Cardiac muscle cell (in vitro differentiated cells and primary cell): ENCODE measurements around the gene OR2J3. TPM values are rescaled to one million over a fixed set of nuclear protein-coding genes. Genes with fewer than 3 reads are reported as not detected.

ENCODE experiments used
- DNase-seq, 2 donors: peaks; one replicate each; pipeline versions ENCODE4 v3.0.0 to v3.0.0-alpha.2; 2010 to 2017; ENCODE audit warnings: low read depth in 1 of 2, low spot score in 1 of 2
- H3K27ac ChIP-seq: fragments of 200-600 bp; sonication (generic); 2 replicates; pipeline ENCODE4 v1.5.1; 2016
- H3K27me3 ChIP-seq: fragments of 200-600 bp; sonication (generic); 2 replicates; pipeline ENCODE4 v1.6.0; 2016; ENCODE audit warnings: control low read depth
- H3K36me3 ChIP-seq: fragments of 200-600 bp; sonication (generic); 2 replicates; pipeline ENCODE4 v1.5.1; 2016; ENCODE audit warnings: control low read depth
- H3K4me1 ChIP-seq: fragments of 200-600 bp; sonication (generic); 2 replicates; pipeline ENCODE4 v1.8.1; 2017; ENCODE audit warnings: low read depth, mild to moderate bottlenecking, mixed run types
- H3K4me3 ChIP-seq: fragments of 200-600 bp; sonication (generic); 2 replicates; pipeline ENCODE4 v1.5.1; 2016; ENCODE audit warnings: mild to moderate bottlenecking
- H3K9me3 ChIP-seq: fragments of 200-600 bp; sonication (generic); 2 replicates; pipeline ENCODE4 v1.5.1; 2017; ENCODE audit warnings: low read depth, mild to moderate bottlenecking, control low read depth
- polyA plus RNA-seq: library from polyadenylated mRNA; unstranded; fragments of >200 nt; fragmentation: Nextera tagmentation; extraction: Ambion mirVana; gene quantifications from 2 replicates; pipeline ENCODE4 v1.2.1, GENCODE V29; 2016
- total RNA-seq: library from RNA; depleted of rRNA; stranded (reverse); fragments of >200 nt; gene quantifications from 2 replicates; pipeline ENCODE4 v1.2.3, GENCODE V29; 2016
- TF ChIP-seq, protein P1 (sequence below): IDR thresholded peaks from 2 replicates; pipeline ENCODE4 v1.5.1; 2012; ENCODE audit warnings: low read depth, mild to moderate bottlenecking, low read length

Gene OR2J3
- not detected in 2 replicates for total RNA-seq
- polyA plus RNA-seq, result not detected in 2 replicates

DNA sequence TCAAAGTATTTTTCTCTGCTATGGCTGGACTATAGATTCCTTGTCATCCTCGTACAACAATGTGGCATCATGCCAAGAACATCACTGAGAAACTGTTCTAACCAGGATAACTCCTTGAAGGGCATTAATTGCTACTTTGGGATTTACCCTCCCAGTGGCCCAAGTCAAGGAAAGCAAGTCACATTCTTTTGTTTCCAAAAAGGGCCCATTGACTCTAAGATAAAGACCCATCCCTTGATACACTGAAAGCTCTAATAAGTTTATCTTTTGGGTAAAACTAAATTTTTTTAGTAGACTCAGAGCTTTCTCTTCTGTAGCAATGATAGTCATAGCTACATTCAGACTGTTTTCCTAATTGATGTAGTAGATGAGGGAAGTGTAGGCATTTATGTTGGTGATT is at the start of gene OR2J3:
OR2J3 (plus strand) TSS at position 301 of the 400 bp plus-strand sequence. CDS start 3,833 bp downstream, outside the sequence.
- Histone ChIP-seq H3K27me3 (no peaks in the 10 kb centered on the region), H3K4me1 (no peaks in the 10 kb centered on the region), H3K27ac (no peak within 1 kb of the TSS), H3K36me3 (no peaks in the 10 kb centered on the region), H3K4me3 (no peak within 1 kb of the TSS), H3K9me3 (no peaks in the 10 kb centered on the region)
- DNase-seq, result no peak
- TF ChIP-seq, protein P1, sequence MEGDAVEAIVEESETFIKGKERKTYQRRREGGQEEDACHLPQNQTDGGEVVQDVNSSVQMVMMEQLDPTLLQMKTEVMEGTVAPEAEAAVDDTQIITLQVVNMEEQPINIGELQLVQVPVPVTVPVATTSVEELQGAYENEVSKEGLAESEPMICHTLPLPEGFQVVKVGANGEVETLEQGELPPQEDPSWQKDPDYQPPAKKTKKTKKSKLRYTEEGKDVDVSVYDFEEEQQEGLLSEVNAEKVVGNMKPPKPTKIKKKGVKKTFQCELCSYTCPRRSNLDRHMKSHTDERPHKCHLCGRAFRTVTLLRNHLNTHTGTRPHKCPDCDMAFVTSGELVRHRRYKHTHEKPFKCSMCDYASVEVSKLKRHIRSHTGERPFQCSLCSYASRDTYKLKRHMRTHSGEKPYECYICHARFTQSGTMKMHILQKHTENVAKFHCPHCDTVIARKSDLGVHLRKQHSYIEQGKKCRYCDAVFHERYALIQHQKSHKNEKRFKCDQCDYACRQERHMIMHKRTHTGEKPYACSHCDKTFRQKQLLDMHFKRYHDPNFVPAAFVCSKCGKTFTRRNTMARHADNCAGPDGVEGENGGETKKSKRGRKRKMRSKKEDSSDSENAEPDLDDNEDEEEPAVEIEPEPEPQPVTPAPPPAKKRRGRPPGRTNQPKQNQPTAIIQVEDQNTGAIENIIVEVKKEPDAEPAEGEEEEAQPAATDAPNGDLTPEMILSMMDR, result no peak

DNA sequence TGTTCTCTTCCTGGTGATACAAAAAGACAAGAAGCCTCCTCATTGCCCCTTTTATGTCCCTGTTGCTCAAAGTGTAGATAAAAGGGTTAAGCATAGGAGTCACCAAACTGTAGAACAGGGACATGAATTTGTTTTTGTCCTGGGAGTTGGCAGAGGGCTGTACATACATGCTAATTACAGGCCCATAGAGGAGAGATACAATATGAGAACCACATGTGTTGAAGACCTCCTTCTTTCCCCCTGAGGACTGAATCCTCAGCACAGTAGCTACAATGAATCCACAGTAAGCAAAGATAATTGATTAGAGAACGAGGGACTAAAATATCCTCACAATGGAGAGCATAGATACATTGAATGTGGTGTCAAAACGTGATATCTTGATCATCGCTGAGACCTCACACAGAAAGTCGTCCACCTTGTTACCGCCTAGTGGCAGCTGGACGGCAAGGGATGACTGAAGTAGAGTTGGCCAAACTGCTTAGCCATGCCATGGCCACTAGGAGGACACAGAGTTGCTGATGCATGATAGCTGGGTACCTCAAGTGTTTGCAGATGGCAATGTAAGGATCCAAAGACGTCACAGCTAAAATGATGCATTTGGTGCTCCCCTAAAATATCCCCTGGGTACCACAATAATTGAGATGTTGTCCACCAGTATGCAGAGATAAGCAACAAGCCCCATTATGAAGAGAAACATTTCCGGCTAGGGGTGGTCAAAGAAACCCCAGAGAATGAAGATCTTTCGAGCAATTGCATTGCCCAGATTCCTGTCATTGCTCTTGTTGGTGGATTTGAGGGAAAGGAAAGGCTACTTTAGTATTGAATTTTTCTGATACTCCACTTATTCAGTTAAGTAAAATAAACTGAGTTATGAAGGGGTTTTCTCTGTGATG is 35.8 kb upstream of the OR2J3 start:
- no peaks in the 10 kb centered on the region for H3K36me3 ChIP-seq
- H3K4me1 ChIP-seq, result no peaks in the 10 kb centered on the region
- H3K9me3 ChIP-seq, result no peaks in the 10 kb centered on the region
- peak; percentile 9 to 53 for DNase-seq
- no peak overlapping the region for H3K27ac ChIP-seq
- H3K27me3 ChIP-seq, result peaks cover 22% of the 10 kb centered on the region
- TF ChIP-seq, protein P1, result peak; percentile 43
- H3K4me3 ChIP-seq, result no peak overlapping the region

GRCh38 chr6:29079203-29079602 is 28.7 kb upstream of the OR2J3 start:
- H3K36me3 ChIP-seq, result no peaks in the 10 kb centered on the region
- no peaks in the 10 kb centered on the region for H3K9me3 ChIP-seq
- no peak overlapping the region for H3K27ac ChIP-seq
- H3K27me3 ChIP-seq, result peaks cover 19% of the 10 kb centered on the region
- no peak overlapping the region for H3K4me3 ChIP-seq
- no peaks in the 10 kb centered on the region for H3K4me1 ChIP-seq
- TF ChIP-seq, protein P1, result no peak
- DNase-seq, result no peak

DNA sequence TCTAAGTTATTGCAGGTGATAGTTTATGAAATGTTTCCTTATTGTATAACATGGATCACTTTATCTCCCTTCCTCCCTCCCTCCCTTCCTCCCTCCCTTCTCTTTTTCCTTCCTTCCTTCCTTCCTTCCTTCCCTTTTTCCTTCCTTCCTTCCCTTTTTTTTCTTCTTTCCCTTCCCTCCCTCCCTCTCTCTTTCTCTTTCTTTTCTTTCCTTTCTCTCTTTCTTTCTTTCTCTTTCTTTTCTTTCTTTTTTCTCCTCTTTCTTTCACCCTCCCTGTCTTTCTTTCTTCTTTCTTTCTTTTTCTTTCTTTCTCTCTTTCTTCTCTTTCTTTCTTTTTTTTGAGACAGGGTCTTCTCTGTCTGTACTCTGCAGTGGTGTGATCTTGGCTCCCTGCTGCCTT is 26.5 kb upstream of the OR2J3 start:
- Histone ChIP-seq H3K9me3 (no peaks in the 10 kb centered on the region), H3K4me1 (no peaks in the 10 kb centered on the region), H3K27me3 (peaks cover 6% of the 10 kb centered on the region), H3K36me3 (no peaks in the 10 kb centered on the region), H3K27ac (no peak overlapping the region), H3K4me3 (no peak overlapping the region)
- no peak for DNase-seq
- TF ChIP-seq, protein P1, result no peak

DNA sequence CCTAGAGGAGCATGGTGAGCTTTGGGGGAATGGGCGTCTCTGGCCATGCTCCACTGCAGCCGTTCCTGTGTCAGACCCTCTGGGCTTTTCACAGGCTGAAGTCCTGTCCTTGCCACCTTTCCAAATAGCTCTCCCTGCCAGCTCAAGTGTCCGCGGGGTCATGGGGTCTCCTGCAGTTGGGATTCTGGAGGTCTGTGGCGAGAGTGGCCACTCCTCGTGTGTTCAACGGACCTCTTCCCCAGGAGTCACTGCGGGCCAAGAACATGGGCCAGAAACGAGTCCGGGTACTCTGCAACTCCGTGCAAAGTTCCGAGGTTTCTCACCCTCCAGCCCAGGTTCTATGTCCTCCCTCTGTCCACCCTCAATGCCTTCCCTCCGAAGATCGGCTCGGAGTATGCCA is 25.4 kb upstream of the OR2J3 start:
- H3K27me3 ChIP-seq, result no peaks in the 10 kb centered on the region
- no peak overlapping the region for H3K4me3 ChIP-seq
- TF ChIP-seq, protein P1, result no peak
- H3K9me3 ChIP-seq, result no peaks in the 10 kb centered on the region
- H3K36me3 ChIP-seq, result no peaks in the 10 kb centered on the region
- DNase-seq, result no peak
- no peak overlapping the region for H3K27ac ChIP-seq
- H3K4me1 ChIP-seq, result no peaks in the 10 kb centered on the region
